Measurements from ENCODE around the gene SCP2D1. TPM values are rescaled to one million over a fixed set of nuclear protein-coding genes. Genes with fewer than 3 reads are reported as not detected.

SCP2D1 gene
- total RNA-seq, 4 donors from 2014 or later: not detected

DNA sequence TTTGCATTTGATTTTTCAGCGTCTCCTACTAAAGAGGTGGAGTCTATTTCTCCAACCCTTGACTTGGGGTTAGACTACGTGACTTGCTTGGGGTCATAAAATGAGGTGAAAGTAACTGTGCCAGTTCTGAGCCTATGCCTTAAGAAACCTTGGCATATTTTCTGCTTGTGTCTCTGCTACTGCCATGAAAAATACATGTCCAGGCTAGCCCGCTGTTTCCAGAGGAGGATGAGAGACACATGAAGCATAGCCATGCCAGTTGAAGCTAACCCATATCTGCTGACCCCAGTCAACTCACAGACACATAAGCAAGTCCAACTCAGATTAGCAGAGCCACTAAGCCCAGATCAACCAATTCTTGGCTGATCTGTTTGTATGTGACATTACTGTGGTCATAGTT lies 38.7 kb downstream of the SCP2D1 start:
- intact Hi-C loops (cut with DNase I; ENCODE audit: low total_unique reads): no loop called here
- no peaks in the 10 kb centered on the region for H3K36me3 ChIP-seq
- no peak for DNase-seq
- no peak overlapping the region for H3K27ac ChIP-seq
- H3K4me1 ChIP-seq: no peaks in the 10 kb centered on the region
- no peak overlapping the region for H3K4me3 ChIP-seq
- H3K27me3 ChIP-seq: no peaks in the 10 kb centered on the region
- no peak for TF ChIP-seq POLR2A (IDR thresholded peaks at IDR 0.05)
- TF ChIP-seq, protein P1, sequence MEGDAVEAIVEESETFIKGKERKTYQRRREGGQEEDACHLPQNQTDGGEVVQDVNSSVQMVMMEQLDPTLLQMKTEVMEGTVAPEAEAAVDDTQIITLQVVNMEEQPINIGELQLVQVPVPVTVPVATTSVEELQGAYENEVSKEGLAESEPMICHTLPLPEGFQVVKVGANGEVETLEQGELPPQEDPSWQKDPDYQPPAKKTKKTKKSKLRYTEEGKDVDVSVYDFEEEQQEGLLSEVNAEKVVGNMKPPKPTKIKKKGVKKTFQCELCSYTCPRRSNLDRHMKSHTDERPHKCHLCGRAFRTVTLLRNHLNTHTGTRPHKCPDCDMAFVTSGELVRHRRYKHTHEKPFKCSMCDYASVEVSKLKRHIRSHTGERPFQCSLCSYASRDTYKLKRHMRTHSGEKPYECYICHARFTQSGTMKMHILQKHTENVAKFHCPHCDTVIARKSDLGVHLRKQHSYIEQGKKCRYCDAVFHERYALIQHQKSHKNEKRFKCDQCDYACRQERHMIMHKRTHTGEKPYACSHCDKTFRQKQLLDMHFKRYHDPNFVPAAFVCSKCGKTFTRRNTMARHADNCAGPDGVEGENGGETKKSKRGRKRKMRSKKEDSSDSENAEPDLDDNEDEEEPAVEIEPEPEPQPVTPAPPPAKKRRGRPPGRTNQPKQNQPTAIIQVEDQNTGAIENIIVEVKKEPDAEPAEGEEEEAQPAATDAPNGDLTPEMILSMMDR (IDR thresholded peaks at IDR 0.05): no peak
- H3K9me3 ChIP-seq: no peaks in the 10 kb centered on the region

DNA sequence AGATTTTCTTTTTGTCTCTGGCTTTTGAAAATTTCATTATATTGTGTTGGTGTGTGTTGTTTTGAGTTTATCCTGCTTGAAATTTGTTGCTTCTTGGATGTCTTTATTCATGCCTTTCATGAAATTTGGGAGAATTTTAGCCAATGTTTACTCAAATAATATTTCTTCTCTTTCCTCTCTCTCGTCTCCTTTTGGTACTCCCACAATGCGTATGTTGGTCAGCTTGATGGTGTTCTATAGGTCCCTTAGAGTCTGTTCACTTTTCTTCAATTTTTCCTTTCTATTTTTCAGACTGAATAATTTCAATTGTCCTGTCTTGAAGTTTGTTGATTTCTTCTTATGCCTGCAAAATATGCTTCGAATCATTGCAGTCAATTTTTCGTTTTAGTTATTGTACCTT lies 39.6 kb downstream of the SCP2D1 start:
- Histone ChIP-seq H3K9me3 (no peaks in the 10 kb centered on the region), H3K36me3 (no peaks in the 10 kb centered on the region), H3K4me1 (no peaks in the 10 kb centered on the region), H3K27ac (no peak overlapping the region), H3K27me3 (no peaks in the 10 kb centered on the region), H3K4me3 (no peak overlapping the region)
- intact Hi-C loops (cut with DNase I; ENCODE audit: low total_unique reads): no loop called here
- no peak for DNase-seq
- TF ChIP-seq, protein P1 (IDR thresholded peaks at IDR 0.05): no peak
- no peak for TF ChIP-seq POLR2A (IDR thresholded peaks at IDR 0.05)

DNA sequence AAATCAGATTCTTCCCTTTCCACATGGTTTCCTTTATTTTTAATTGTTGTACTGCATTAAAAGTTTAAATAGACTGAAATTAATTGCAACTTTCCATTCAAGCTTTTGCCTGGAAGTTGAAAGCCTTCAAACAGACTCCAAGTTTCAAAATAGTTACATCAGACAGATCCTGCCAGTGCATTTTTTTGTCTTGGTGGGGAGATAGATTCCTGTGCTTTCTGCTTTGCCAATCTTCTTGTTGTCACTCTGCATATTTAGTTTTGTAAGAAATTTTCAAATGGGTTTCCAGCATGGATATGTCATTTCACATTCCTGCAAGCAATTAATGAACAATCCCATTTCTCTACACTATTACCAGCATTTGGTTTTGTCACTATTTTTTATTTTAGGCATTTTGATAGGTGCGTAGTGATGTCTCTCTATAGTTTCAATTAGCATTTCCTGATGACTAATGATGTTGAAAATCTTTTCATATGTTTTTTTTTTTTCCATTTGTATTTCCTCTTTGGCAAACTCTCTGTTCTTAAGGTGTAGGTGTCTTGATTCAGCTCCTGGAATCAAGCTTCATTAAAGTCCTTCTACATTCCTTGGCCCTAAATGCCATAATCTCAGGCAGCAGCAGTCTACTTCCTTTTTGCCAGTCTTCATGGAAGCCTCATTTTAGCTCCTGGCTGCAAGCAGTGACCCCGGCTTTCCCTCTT lies 40.5 kb downstream of the SCP2D1 start:
- no peak overlapping the region for H3K4me3 ChIP-seq
- no peak for TF ChIP-seq POLR2A (IDR thresholded peaks at IDR 0.05)
- TF ChIP-seq, protein P1 (IDR thresholded peaks at IDR 0.05): no peak
- H3K9me3 ChIP-seq: no peaks in the 10 kb centered on the region
- no peaks in the 10 kb centered on the region for H3K36me3 ChIP-seq
- H3K27me3 ChIP-seq: no peaks in the 10 kb centered on the region
- no peak overlapping the region for H3K27ac ChIP-seq
- DNase-seq: no peak
- intact Hi-C loops (cut with DNase I; ENCODE audit: low total_unique reads): no loop called here
- no peaks in the 10 kb centered on the region for H3K4me1 ChIP-seq

DNA sequence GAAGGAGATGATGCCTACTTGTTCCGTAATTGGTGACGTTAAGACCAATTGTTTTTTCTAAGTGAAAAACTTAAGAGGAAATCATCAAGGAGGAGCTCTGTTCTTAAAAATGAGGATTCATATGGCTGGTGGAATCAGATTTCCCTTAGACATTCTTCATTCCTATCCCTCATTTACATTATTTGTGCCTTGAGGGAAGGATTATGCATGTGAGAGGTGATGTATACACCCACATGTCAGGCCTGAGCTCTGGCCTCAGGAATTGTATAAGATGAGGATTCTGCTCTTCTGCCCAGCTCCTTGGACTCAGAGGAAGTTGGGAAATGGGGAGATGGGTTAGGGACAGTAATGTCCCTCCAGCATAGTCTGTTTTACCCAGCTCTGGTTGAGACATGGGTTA lies 42.3 kb downstream of the SCP2D1 start:
- no peak for DNase-seq
- TF ChIP-seq, protein P1 (IDR thresholded peaks at IDR 0.05): no peak
- no peak for TF ChIP-seq POLR2A (IDR thresholded peaks at IDR 0.05)
- Histone ChIP-seq H3K9me3 (peaks cover 0 to 2% of the 10 kb centered on the region in 2 donors), H3K36me3 (no peaks in the 10 kb centered on the region), H3K4me3 (no peak overlapping the region), H3K27me3 (no peaks in the 10 kb centered on the region), H3K4me1 (no peaks in the 10 kb centered on the region), H3K27ac (no peak overlapping the region)
- intact Hi-C loops (cut with DNase I; ENCODE audit: low total_unique reads): no loop called here

DNA sequence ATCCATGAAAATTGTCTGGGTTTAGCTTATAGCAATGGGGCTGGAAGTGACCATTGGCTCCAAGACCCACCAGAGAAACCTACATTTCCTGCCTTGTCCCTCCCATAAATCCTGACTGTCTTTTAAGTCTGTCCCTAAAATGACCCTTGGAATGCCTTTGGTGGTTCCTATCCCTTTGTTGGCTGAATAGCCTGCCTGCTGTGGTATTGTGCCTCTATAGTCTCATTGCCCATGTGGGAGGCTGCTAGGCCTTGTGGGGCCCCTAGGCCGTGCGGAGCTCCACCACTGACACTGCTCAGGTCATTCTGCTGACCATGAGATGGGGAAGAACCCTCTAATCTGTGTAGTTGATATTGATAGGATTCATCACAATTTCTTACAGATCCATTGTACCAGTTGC lies 43.3 kb downstream of the SCP2D1 start:
- no peaks in the 10 kb centered on the region for H3K4me1 ChIP-seq
- no peak for TF ChIP-seq POLR2A (IDR thresholded peaks at IDR 0.05)
- TF ChIP-seq, protein P1 (IDR thresholded peaks at IDR 0.05): no peak
- H3K27ac ChIP-seq: no peak overlapping the region
- no peak for DNase-seq
- no peak overlapping the region for H3K4me3 ChIP-seq
- intact Hi-C loops (cut with DNase I; ENCODE audit: low total_unique reads): no loop called here
- H3K36me3 ChIP-seq: no peaks in the 10 kb centered on the region
- H3K9me3 ChIP-seq: peaks cover 0 to 4% of the 10 kb centered on the region in 2 donors
- H3K27me3 ChIP-seq: no peaks in the 10 kb centered on the region

Measured in uterus (tissue), 4 donors.